ENCODE data around the gene CROCC2.

- TF ChIP-seq CTCF (IDR thresholded peaks at IDR 0.05) (no peak), EZH2 (IDR thresholded peaks at IDR 0.05; ENCODE audit: borderline replicate concordance, insufficient read depth, low read depth, low read length, poor library complexity, severe bottlenecking) (no peak)
Observed at GRCh38 chr2:240946654-240947053, 40.5 kb downstream of the CROCC2 start.

Measured in B cell (primary cell).